HG02798 (cell line): Measurements from ENCODE around the gene DCLK2.
"Not testable (repeated sequence)": the region's sequence is repeated elsewhere in the genome, so short reads cannot be mapped to it uniquely, and the experiment has no call there.

ENCODE experiments used
- ATAC-seq: cut with Tn5 transposase; IDR thresholded peaks from one replicate; pipeline ENCODE4 v1.9.1; 2021; ENCODE audit warnings: mild to moderate bottlenecking; ENCODE audit not compliant: unreplicated experiment, poor library complexity

Gene DCLK2

GRCh38 chr4:150197256-150197655, 119.0 kb downstream of the DCLK2 start:
- not testable (repeated sequence) for ATAC-seq

- ATAC-seq = no peak
These were observed 120.8 kb downstream of the DCLK2 start for GRCh38 chr4:150199056-150199455.

GRCh38 chr4:150205016-150205415, 126.8 kb downstream of the DCLK2 start:
- no peak for ATAC-seq

GRCh38 chr4:150206265-150206664, 128.0 kb downstream of the DCLK2 start:
- ATAC-seq = no peak

GRCh38 chr4:150206954-150207353, 128.7 kb downstream of the DCLK2 start:
- ATAC-seq = no peak

GRCh38 chr4:150207871-150208270, 129.6 kb downstream of the DCLK2 start:
- no peak for ATAC-seq

GRCh38 chr4:150209140-150209829, 131.0 kb downstream of the DCLK2 start:
- ATAC-seq = peak; percentile 70

GRCh38 chr4:150211016-150211415, 132.8 kb downstream of the DCLK2 start:
- ATAC-seq = no peak

- ATAC-seq = no peak
These were observed 133.7 kb downstream of the DCLK2 start for GRCh38 chr4:150211799-150212445.

- ATAC-seq = no peak
These were observed 134.2 kb downstream of the DCLK2 start for GRCh38 chr4:150212485-150212884.

- no peak for ATAC-seq
These were observed 134.7 kb downstream of the DCLK2 start for GRCh38 chr4:150212927-150213326.

- no peak for ATAC-seq
These were observed 137.4 kb downstream of the DCLK2 start for GRCh38 chr4:150215601-150216000.

GRCh38 chr4:150216726-150217125, 138.5 kb downstream of the DCLK2 start:
- ATAC-seq = no peak

- ATAC-seq = no peak
These were observed 138.9 kb downstream of the DCLK2 start for GRCh38 chr4:150217192-150217591.

- no peak for ATAC-seq
These were observed 139.6 kb downstream of the DCLK2 start for GRCh38 chr4:150217808-150218207.

- ATAC-seq = no peak
These were observed 140.2 kb downstream of the DCLK2 start for GRCh38 chr4:150218447-150218846.

- ATAC-seq = no peak
These were observed 141.6 kb downstream of the DCLK2 start for GRCh38 chr4:150219841-150220240.

- no peak for ATAC-seq
These were observed 146.8 kb downstream of the DCLK2 start for GRCh38 chr4:150224896-150225591.

GRCh38 chr4:150229520-150229919, 151.3 kb downstream of the DCLK2 start:
- no peak for ATAC-seq

- no peak for ATAC-seq
These were observed 152.3 kb downstream of the DCLK2 start for GRCh38 chr4:150230561-150230960.

- no peak for ATAC-seq
These were observed 153.0 kb downstream of the DCLK2 start for GRCh38 chr4:150231107-150231770.
